Stimulated activated naive B cell treated with anti-CD40 and anti-IgM and Interleukin-4, amounts not matched to agents 10 μg/mL and 1 μg/mL and 100 μg/mL, for 72 hours (primary cell): ENCODE measurements around the gene ZNF836.
A peak's percentile ranks its signal among the peaks of the same experiment; 100 is the strongest.
"Not testable (repeated sequence)": the region's sequence is repeated elsewhere in the genome, so short reads cannot be mapped to it uniquely, and the experiment has no call there.

Experiments
- ATAC-seq, 2 donors: fragments of 150-1000 bp; cut with Tn5 transposase; replicated peaks; 2 replicates each; pipeline ENCODE4 v1.10.0; 2021; ENCODE audit warnings: moderate library complexity in 1 of 2
- DNase-seq: peaks from one replicate; pipeline ENCODE4 v3.0.0; 2021
- H3K27ac Mint-ChIP-seq: one replicate; pipeline ENCODE4 v1.8.0; 2022; ENCODE audit warnings: mild to moderate bottlenecking, mixed read lengths
- H3K27me3 Mint-ChIP-seq, 2 donors: one replicate each; pipeline ENCODE4 v1.8.0; 2022; ENCODE audit warnings: mixed read lengths in 2 of 2
- H3K36me3 Mint-ChIP-seq, 2 donors: one replicate each; pipeline ENCODE4 v1.8.0; 2022; ENCODE audit warnings: mixed read lengths in 2 of 2, mild to moderate bottlenecking in 1 of 2
- H3K4me1 Mint-ChIP-seq, 2 donors: one replicate each; pipeline ENCODE4 v1.8.0; 2022; ENCODE audit warnings: mixed read lengths in 2 of 2, mild to moderate bottlenecking in 1 of 2
- H3K4me3 Mint-ChIP-seq, 2 donors: one replicate each; pipeline ENCODE4 v1.8.0; 2022; ENCODE audit warnings: mild to moderate bottlenecking in 2 of 2, mixed read lengths in 2 of 2, moderate library complexity in 1 of 2
- H3K9me3 Mint-ChIP-seq, 2 donors: one replicate each; pipeline ENCODE4 v1.8.0; 2022; ENCODE audit warnings: mixed read lengths in 2 of 2, mild to moderate bottlenecking in 1 of 2

The ZNF836 gene

GRCh38 chr19:52171321-52172169 lies at the start of gene ZNF836:
ZNF836 (minus strand) TSS chr19:52171621; CDS start chr19:52168072, 3,549 bp downstream.
- H3K27me3 Mint-ChIP-seq = no peaks in the 10 kb centered on the region
- peak; percentile 94 to 97 for ATAC-seq
- DNase-seq = peak; percentile 79
- peaks cover 24 to 26% of the 10 kb centered on the region in 2 donors for H3K36me3 Mint-ChIP-seq
- H3K9me3 Mint-ChIP-seq = no peaks in the 10 kb centered on the region
- peak within 1 kb of the TSS; percentile 94 to 99 for H3K4me3 Mint-ChIP-seq
- H3K4me1 Mint-ChIP-seq = peaks cover 11 to 26% of the 10 kb centered on the region in 2 donors
- H3K27ac Mint-ChIP-seq = peak within 1 kb of the TSS; percentile 98

- DNase-seq (no peak), ATAC-seq (no peak)
- Mint-ChIP-seq H3K27ac (peak overlapping the region; percentile 48), H3K27me3 (no peaks in the 10 kb centered on the region), H3K4me1 (peaks cover 15 to 24% of the 10 kb centered on the region in 2 donors), H3K9me3 (no peaks in the 10 kb centered on the region), H3K4me3 (no peak overlapping the region), H3K36me3 (peaks cover 61 to 71% of the 10 kb centered on the region in 2 donors)
These were observed 49.6 kb upstream of the ZNF836 start for GRCh38 chr19:52221031-52221430.

- H3K36me3 Mint-ChIP-seq = peaks cover 56 to 65% of the 10 kb centered on the region in 2 donors
These were observed 48.2 kb upstream of the ZNF836 start for GRCh38 chr19:52219611-52220010.

GRCh38 chr19:52217576-52217975 lies 46.2 kb upstream of the ZNF836 start:
- Mint-ChIP-seq H3K27me3 (no peaks in the 10 kb centered on the region), H3K36me3 (peaks cover 52 to 64% of the 10 kb centered on the region in 2 donors), H3K9me3 (no peaks in the 10 kb centered on the region), H3K4me1 (peaks cover 8 to 9% of the 10 kb centered on the region in 2 donors), H3K27ac (no peak overlapping the region), H3K4me3 (no peak overlapping the region)
- DNase-seq = no peak
- ATAC-seq = no peak

More at GRCh38 chr19:52219611-52220010, 48.2 kb upstream of the ZNF836 start:
- H3K27me3 Mint-ChIP-seq = no peaks in the 10 kb centered on the region
- DNase-seq = no peak
- H3K4me1 Mint-ChIP-seq = peaks cover 11 to 24% of the 10 kb centered on the region in 2 donors
- H3K9me3 Mint-ChIP-seq = no peaks in the 10 kb centered on the region
- H3K27ac Mint-ChIP-seq = peak overlapping the region; percentile 68
- ATAC-seq = no peak
- H3K4me3 Mint-ChIP-seq = no peak overlapping the region

GRCh38 chr19:52216401-52216800 lies 45.0 kb upstream of the ZNF836 start:
- Mint-ChIP-seq H3K9me3 (no peaks in the 10 kb centered on the region), H3K4me1 (peaks cover 8 to 9% of the 10 kb centered on the region in 2 donors), H3K27me3 (no peaks in the 10 kb centered on the region), H3K36me3 (peaks cover 59 to 68% of the 10 kb centered on the region in 2 donors), H3K27ac (no peak overlapping the region), H3K4me3 (no peak overlapping the region)
- DNase-seq = no peak
- no peak for ATAC-seq

GRCh38 chr19:52214241-52214640 lies 42.8 kb upstream of the ZNF836 start:
- Mint-ChIP-seq H3K27ac (no peak overlapping the region), H3K27me3 (no peaks in the 10 kb centered on the region), H3K9me3 (no peaks in the 10 kb centered on the region), H3K4me1 (peaks cover 0 to 8% of the 10 kb centered on the region in 2 donors), H3K36me3 (peaks cover 55 to 67% of the 10 kb centered on the region in 2 donors), H3K4me3 (no peak overlapping the region)
- no peak for ATAC-seq
- no peak for DNase-seq

- Mint-ChIP-seq H3K9me3 (no peaks in the 10 kb centered on the region), H3K27me3 (no peaks in the 10 kb centered on the region), H3K4me3 (peak overlapping the region in 1 of 2 donors; percentile 39), H3K4me1 (peaks cover 0 to 7% of the 10 kb centered on the region in 2 donors), H3K27ac (peak overlapping the region; percentile 14), H3K36me3 (peaks cover 51 to 61% of the 10 kb centered on the region in 2 donors)
- DNase-seq = no peak
- ATAC-seq = no peak
These were observed 41.3 kb upstream of the ZNF836 start for GRCh38 chr19:52212572-52213255.

GRCh38 chr19:52211926-52212571 lies 40.6 kb upstream of the ZNF836 start:
- Mint-ChIP-seq H3K27ac (peak overlapping the region; percentile 52), H3K27me3 (no peaks in the 10 kb centered on the region), H3K9me3 (no peaks in the 10 kb centered on the region), H3K4me3 (no peak overlapping the region), H3K4me1 (peaks cover 0 to 4% of the 10 kb centered on the region in 2 donors), H3K36me3 (peaks cover 47 to 56% of the 10 kb centered on the region in 2 donors)
- DNase-seq = no peak
- no peak for ATAC-seq

GRCh38 chr19:52211203-52211602 lies 39.8 kb upstream of the ZNF836 start:
- DNase-seq (no peak), ATAC-seq (no peak)
- Mint-ChIP-seq H3K27me3 (no peaks in the 10 kb centered on the region), H3K4me3 (no peak overlapping the region), H3K36me3 (peaks cover 43 to 58% of the 10 kb centered on the region in 2 donors), H3K27ac (no peak overlapping the region), H3K9me3 (no peaks in the 10 kb centered on the region), H3K4me1 (peaks cover 0 to 2% of the 10 kb centered on the region in 2 donors)

GRCh38 chr19:52206481-52206880 lies 35.1 kb upstream of the ZNF836 start:
- Mint-ChIP-seq H3K36me3 (peaks cover 51 to 67% of the 10 kb centered on the region in 2 donors), H3K27ac (peak overlapping the region; percentile 67), H3K9me3 (no peaks in the 10 kb centered on the region), H3K27me3 (no peaks in the 10 kb centered on the region), H3K4me1 (peaks cover 22 to 36% of the 10 kb centered on the region in 2 donors), H3K4me3 (no peak overlapping the region)
- no peak for ATAC-seq
- no peak for DNase-seq

GRCh38 chr19:52200755-52201391 lies 29.5 kb upstream of the ZNF836 start:
- not testable (repeated sequence) for H3K27me3 Mint-ChIP-seq, H3K27ac Mint-ChIP-seq, H3K9me3 Mint-ChIP-seq, ATAC-seq, DNase-seq, H3K4me3 Mint-ChIP-seq
- peaks cover 38 to 77% of the 10 kb centered on the region in 2 donors for H3K4me1 Mint-ChIP-seq
- H3K36me3 Mint-ChIP-seq = peaks cover 48 to 67% of the 10 kb centered on the region in 2 donors

GRCh38 chr19:52200044-52200443 lies 28.6 kb upstream of the ZNF836 start:
- H3K27me3 Mint-ChIP-seq = no peaks in the 10 kb centered on the region
- H3K9me3 Mint-ChIP-seq = no peaks in the 10 kb centered on the region
- ATAC-seq (peak; percentile 34 to 58), DNase-seq (no peak)
- peaks cover 31 to 73% of the 10 kb centered on the region in 2 donors for H3K4me1 Mint-ChIP-seq
- H3K36me3 Mint-ChIP-seq = peaks cover 42 to 64% of the 10 kb centered on the region in 2 donors
- H3K27ac Mint-ChIP-seq = peak overlapping the region; percentile 81
- H3K4me3 Mint-ChIP-seq = peak overlapping the region in 1 of 2 donors; percentile 28

- ATAC-seq (no peak), DNase-seq (no peak)
- Mint-ChIP-seq H3K4me1 (peaks cover 32 to 73% of the 10 kb centered on the region in 2 donors), H3K9me3 (no peaks in the 10 kb centered on the region), H3K36me3 (peaks cover 41 to 61% of the 10 kb centered on the region in 2 donors), H3K4me3 (no peak overlapping the region), H3K27me3 (no peaks in the 10 kb centered on the region), H3K27ac (peak overlapping the region; percentile 51)
These were observed 27.3 kb upstream of the ZNF836 start for GRCh38 chr19:52198678-52199077.

GRCh38 chr19:52197964-52198363 lies 26.5 kb upstream of the ZNF836 start:
- H3K36me3 Mint-ChIP-seq = peaks cover 40 to 58% of the 10 kb centered on the region in 2 donors
- H3K4me3 Mint-ChIP-seq = no peak overlapping the region
- H3K9me3 Mint-ChIP-seq = no peaks in the 10 kb centered on the region
- H3K27ac Mint-ChIP-seq = no peak overlapping the region
- H3K27me3 Mint-ChIP-seq = no peaks in the 10 kb centered on the region
- ATAC-seq (no peak), DNase-seq (no peak)
- peaks cover 33 to 74% of the 10 kb centered on the region in 2 donors for H3K4me1 Mint-ChIP-seq
